ENCODE data around the gene NSMCE4A. TPM values are rescaled to one million over a fixed set of nuclear protein-coding genes. Genes with fewer than 3 reads are reported as not detected.
"Not testable (repeated sequence)": the region's sequence is repeated elsewhere in the genome, so short reads cannot be mapped to it uniquely, and the experiment has no call there.

The NSMCE4A gene
- total RNA-seq, 1 experiment from 2014 or later, result 64.4 TPM

DNA sequence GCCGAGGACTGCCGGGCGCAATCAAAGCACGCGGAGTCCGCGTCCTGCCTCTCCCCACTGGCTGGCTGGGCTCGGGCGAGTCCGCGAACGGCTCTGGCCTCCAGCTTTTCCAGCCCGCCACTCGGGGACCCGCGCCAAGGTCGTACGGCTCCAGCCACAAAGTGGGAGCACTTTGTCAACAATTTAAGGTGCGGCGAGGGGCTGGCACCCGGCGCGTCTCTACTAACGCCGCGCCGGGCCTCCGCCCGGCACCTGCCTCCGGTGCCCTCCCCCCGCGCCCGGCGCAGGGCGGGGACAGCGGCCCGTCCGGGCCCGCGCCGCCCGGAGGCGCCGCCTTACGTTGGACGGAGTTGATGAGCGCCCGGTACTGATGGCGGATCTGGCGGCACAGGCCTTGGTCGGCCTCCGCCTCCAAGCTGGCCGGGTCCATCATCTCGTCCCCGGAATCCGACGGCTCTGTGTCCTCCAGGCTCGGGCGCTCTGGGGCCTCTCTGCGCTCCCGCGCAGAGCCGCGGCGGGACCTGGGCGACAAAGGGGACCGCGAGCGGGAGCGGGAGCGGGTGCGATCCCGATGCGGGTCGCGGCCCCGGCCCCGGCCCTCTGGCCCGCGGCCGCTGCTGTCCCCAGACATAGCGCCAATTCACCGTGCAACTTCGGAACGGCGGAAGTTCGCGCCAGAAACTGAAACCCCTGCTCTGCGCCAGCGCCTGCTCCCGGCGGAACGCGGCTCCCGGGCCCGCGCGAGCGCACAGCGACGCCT, at the start of gene NSMCE4A (continued):
- TF ChIP-seq, protein P1, sequence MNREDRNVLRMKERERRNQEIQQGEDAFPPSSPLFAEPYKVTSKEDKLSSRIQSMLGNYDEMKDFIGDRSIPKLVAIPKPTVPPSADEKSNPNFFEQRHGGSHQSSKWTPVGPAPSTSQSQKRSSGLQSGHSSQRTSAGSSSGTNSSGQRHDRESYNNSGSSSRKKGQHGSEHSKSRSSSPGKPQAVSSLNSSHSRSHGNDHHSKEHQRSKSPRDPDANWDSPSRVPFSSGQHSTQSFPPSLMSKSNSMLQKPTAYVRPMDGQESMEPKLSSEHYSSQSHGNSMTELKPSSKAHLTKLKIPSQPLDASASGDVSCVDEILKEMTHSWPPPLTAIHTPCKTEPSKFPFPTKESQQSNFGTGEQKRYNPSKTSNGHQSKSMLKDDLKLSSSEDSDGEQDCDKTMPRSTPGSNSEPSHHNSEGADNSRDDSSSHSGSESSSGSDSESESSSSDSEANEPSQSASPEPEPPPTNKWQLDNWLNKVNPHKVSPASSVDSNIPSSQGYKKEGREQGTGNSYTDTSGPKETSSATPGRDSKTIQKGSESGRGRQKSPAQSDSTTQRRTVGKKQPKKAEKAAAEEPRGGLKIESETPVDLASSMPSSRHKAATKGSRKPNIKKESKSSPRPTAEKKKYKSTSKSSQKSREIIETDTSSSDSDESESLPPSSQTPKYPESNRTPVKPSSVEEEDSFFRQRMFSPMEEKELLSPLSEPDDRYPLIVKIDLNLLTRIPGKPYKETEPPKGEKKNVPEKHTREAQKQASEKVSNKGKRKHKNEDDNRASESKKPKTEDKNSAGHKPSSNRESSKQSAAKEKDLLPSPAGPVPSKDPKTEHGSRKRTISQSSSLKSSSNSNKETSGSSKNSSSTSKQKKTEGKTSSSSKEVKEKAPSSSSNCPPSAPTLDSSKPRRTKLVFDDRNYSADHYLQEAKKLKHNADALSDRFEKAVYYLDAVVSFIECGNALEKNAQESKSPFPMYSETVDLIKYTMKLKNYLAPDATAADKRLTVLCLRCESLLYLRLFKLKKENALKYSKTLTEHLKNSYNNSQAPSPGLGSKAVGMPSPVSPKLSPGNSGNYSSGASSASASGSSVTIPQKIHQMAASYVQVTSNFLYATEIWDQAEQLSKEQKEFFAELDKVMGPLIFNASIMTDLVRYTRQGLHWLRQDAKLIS (CRISPR knock-in tag; IDR thresholded peaks at IDR 0.05; ENCODE audit: borderline replicate concordance), result no peak
- TF ChIP-seq, protein P2, sequence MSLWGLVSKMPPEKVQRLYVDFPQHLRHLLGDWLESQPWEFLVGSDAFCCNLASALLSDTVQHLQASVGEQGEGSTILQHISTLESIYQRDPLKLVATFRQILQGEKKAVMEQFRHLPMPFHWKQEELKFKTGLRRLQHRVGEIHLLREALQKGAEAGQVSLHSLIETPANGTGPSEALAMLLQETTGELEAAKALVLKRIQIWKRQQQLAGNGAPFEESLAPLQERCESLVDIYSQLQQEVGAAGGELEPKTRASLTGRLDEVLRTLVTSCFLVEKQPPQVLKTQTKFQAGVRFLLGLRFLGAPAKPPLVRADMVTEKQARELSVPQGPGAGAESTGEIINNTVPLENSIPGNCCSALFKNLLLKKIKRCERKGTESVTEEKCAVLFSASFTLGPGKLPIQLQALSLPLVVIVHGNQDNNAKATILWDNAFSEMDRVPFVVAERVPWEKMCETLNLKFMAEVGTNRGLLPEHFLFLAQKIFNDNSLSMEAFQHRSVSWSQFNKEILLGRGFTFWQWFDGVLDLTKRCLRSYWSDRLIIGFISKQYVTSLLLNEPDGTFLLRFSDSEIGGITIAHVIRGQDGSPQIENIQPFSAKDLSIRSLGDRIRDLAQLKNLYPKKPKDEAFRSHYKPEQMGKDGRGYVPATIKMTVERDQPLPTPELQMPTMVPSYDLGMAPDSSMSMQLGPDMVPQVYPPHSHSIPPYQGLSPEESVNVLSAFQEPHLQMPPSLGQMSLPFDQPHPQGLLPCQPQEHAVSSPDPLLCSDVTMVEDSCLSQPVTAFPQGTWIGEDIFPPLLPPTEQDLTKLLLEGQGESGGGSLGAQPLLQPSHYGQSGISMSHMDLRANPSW (CRISPR knock-in tag; conservative IDR thresholded peaks at IDR 0.05; ENCODE audit: low read depth), result no peak
- TF ChIP-seq SMAD4 (CRISPR knock-in tag; IDR thresholded peaks at IDR 0.05), result peak; percentile 44; the same call in 1 of the 2 replicates
- TF ChIP-seq, protein P3, sequence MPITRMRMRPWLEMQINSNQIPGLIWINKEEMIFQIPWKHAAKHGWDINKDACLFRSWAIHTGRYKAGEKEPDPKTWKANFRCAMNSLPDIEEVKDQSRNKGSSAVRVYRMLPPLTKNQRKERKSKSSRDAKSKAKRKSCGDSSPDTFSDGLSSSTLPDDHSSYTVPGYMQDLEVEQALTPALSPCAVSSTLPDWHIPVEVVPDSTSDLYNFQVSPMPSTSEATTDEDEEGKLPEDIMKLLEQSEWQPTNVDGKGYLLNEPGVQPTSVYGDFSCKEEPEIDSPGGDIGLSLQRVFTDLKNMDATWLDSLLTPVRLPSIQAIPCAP (CRISPR knock-in tag; IDR thresholded peaks at IDR 0.05), result no peak
- TF ChIP-seq NR3C1 (CRISPR knock-in tag; conservative IDR thresholded peaks at IDR 0.05; ENCODE audit: low read depth), result peak; percentile 33; the same call in 1 of the 2 replicates
- no peak for TF ChIP-seq NFYB (CRISPR knock-in tag; conservative IDR thresholded peaks at IDR 0.05; ENCODE audit: low read depth)
- TF ChIP-seq SMAD3 (CRISPR knock-in tag; IDR thresholded peaks at IDR 0.05; ENCODE audit: borderline replicate concordance), result no peak
- TF ChIP-seq, protein P4, sequence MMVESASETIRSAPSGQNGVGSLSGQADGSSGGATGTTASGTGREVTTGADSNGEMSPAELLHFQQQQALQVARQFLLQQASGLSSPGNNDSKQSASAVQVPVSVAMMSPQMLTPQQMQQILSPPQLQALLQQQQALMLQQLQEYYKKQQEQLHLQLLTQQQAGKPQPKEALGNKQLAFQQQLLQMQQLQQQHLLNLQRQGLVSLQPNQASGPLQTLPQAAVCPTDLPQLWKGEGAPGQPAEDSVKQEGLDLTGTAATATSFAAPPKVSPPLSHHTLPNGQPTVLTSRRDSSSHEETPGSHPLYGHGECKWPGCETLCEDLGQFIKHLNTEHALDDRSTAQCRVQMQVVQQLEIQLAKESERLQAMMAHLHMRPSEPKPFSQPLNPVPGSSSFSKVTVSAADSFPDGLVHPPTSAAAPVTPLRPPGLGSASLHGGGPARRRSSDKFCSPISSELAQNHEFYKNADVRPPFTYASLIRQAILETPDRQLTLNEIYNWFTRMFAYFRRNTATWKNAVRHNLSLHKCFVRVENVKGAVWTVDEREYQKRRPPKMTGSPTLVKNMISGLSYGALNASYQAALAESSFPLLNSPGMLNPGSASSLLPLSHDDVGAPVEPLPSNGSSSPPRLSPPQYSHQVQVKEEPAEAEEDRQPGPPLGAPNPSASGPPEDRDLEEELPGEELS (CRISPR knock-in tag; IDR thresholded peaks at IDR 0.05), result 0 out of 2 replicates have a peak, but pooled peaks have one; percentile 56
- TF ChIP-seq FOXK1 (CRISPR knock-in tag; IDR thresholded peaks at IDR 0.05), result peak; percentile 43
- TF ChIP-seq, protein P5, sequence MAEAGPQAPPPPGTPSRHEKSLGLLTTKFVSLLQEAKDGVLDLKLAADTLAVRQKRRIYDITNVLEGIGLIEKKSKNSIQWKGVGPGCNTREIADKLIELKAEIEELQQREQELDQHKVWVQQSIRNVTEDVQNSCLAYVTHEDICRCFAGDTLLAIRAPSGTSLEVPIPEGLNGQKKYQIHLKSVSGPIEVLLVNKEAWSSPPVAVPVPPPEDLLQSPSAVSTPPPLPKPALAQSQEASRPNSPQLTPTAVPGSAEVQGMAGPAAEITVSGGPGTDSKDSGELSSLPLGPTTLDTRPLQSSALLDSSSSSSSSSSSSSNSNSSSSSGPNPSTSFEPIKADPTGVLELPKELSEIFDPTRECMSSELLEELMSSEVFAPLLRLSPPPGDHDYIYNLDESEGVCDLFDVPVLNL (CRISPR knock-in tag; IDR thresholded peaks at IDR 0.05; ENCODE audit: borderline replicate concordance, low read depth), result peak; percentile 22
- peak; percentile 66 for TF ChIP-seq GABPB1 (CRISPR knock-in tag; IDR thresholded peaks at IDR 0.05)
- TF ChIP-seq, protein P6, sequence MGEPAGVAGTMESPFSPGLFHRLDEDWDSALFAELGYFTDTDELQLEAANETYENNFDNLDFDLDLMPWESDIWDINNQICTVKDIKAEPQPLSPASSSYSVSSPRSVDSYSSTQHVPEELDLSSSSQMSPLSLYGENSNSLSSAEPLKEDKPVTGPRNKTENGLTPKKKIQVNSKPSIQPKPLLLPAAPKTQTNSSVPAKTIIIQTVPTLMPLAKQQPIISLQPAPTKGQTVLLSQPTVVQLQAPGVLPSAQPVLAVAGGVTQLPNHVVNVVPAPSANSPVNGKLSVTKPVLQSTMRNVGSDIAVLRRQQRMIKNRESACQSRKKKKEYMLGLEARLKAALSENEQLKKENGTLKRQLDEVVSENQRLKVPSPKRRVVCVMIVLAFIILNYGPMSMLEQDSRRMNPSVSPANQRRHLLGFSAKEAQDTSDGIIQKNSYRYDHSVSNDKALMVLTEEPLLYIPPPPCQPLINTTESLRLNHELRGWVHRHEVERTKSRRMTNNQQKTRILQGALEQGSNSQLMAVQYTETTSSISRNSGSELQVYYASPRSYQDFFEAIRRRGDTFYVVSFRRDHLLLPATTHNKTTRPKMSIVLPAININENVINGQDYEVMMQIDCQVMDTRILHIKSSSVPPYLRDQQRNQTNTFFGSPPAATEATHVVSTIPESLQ (CRISPR knock-in tag; IDR thresholded peaks at IDR 0.05), result no peak
- no peak for TF ChIP-seq TP53 (CRISPR knock-in tag; IDR thresholded peaks at IDR 0.05)
- no peak for TF ChIP-seq ZNF423 (CRISPR knock-in tag; IDR thresholded peaks at IDR 0.05)
- TF ChIP-seq, protein P7, sequence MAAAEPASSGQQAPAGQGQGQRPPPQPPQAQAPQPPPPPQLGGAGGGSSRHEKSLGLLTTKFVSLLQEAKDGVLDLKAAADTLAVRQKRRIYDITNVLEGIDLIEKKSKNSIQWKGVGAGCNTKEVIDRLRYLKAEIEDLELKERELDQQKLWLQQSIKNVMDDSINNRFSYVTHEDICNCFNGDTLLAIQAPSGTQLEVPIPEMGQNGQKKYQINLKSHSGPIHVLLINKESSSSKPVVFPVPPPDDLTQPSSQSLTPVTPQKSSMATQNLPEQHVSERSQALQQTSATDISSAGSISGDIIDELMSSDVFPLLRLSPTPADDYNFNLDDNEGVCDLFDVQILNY (CRISPR knock-in tag; IDR thresholded peaks at IDR 0.05), result peak; percentile 95
- TF ChIP-seq, protein P8, sequence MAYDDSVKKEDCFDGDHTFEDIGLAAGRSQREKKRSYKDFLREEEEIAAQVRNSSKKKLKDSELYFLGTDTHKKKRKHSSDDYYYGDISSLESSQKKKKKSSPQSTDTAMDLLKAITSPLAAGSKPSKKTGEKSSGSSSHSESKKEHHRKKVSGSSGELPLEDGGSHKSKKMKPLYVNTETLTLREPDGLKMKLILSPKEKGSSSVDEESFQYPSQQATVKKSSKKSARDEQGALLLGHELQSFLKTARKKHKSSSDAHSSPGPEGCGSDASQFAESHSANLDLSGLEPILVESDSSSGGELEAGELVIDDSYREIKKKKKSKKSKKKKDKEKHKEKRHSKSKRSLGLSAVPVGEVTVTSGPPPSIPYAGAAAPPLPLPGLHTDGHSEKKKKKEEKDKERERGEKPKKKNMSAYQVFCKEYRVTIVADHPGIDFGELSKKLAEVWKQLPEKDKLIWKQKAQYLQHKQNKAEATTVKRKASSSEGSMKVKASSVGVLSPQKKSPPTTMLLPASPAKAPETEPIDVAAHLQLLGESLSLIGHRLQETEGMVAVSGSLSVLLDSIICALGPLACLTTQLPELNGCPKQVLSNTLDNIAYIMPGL (CRISPR knock-in tag; IDR thresholded peaks at IDR 0.05), result peak; percentile 98

DNA sequence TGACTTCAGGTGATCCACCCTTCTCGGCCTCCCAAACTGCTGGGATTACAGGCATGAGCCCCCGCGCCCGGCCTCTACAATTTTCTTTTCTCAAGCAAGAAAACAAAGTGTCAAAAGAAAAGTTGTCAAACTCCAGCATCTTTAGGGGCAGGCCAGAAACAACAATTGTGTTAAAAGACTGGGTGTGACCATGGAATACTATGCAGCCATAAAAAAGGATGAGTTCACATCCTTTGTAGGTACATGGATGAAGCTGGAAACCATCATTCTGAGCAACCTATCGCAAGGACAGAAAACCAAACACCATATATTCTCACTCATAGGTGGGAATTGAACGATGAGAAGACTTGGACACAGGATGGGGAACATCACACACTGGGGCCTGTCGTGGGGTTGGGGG, 48.2 kb upstream of the NSMCE4A start:
- DNase-seq (ENCODE audit: low spot score); H3K27ac Mint-ChIP-seq; CTCF ChIA-PET; H3K4me3 Mint-ChIP-seq; H3K9me3 Mint-ChIP-seq; POLR2A ChIA-PET; ATAC-seq; H3K36me3 Mint-ChIP-seq; H3K27me3 Mint-ChIP-seq (ENCODE audit: low read depth): not testable (repeated sequence)
- peaks cover 22% of the 10 kb centered on the region for H3K4me1 Mint-ChIP-seq
